Ishikawa (cell line): ENCODE data around the gene ACTL7A.

Experiments
- CEBPB ChIP-seq: IDR thresholded peaks from 2 replicates; pipeline ENCODE4 v1.6.1; 2012
- CREB1 ChIP-seq: IDR thresholded peaks from 2 replicates; pipeline ENCODE4 v1.6.1; 2012; ENCODE audit warnings: low read depth
- EGR1 ChIP-seq: IDR thresholded peaks from 2 replicates; pipeline ENCODE4 v1.6.1; 2012
- EP300 ChIP-seq: IDR thresholded peaks from 2 replicates; pipeline ENCODE4 v1.6.1; 2012; ENCODE audit warnings: borderline replicate concordance
- FOXM1 ChIP-seq: IDR thresholded peaks from 2 replicates; pipeline ENCODE4 v1.6.1; 2012; ENCODE audit warnings: low read depth, borderline replicate concordance
- MAX ChIP-seq: IDR thresholded peaks from 2 replicates; pipeline ENCODE4 v1.6.1; 2012
- NFIC ChIP-seq: IDR thresholded peaks from 2 replicates; pipeline ENCODE4 v1.6.1; 2012
- RAD21 ChIP-seq: IDR thresholded peaks from 2 replicates; pipeline ENCODE4 v1.6.1; 2012; ENCODE audit warnings: low read depth
- REST ChIP-seq: IDR thresholded peaks from 2 replicates; pipeline ENCODE4 v1.6.1; 2012; ENCODE audit warnings: low read depth, mild to moderate bottlenecking
- TAF1 ChIP-seq: IDR thresholded peaks from 2 replicates; pipeline ENCODE4 v1.6.1; 2012; ENCODE audit warnings: low read depth, mild to moderate bottlenecking
- TCF12 ChIP-seq: IDR thresholded peaks from 2 replicates; pipeline ENCODE4 v1.6.1; 2012; ENCODE audit warnings: low read depth
- TEAD4 ChIP-seq: IDR thresholded peaks from 2 replicates; pipeline ENCODE4 v1.6.1; 2012
- USF1 ChIP-seq: IDR thresholded peaks from 2 replicates; pipeline ENCODE4 v1.6.1; 2012
- YY1 ChIP-seq: IDR thresholded peaks from 2 replicates; pipeline ENCODE4 v1.6.1; 2012; ENCODE audit warnings: low read depth
- ZBTB7A ChIP-seq: IDR thresholded peaks from 2 replicates; pipeline ENCODE4 v1.6.1; 2012; ENCODE audit warnings: low read depth

ACTL7A gene

GRCh38 chr9:108830272-108830671, 31.8 kb upstream of the ACTL7A start:
- TF ChIP-seq TAF1 (no peak), EP300 (no peak), TCF12 (no peak), NFIC (no peak), ZBTB7A (no peak), USF1 (no peak), MAX (no peak), CREB1 (no peak), TEAD4 (no peak), YY1 (no peak), REST (no peak), RAD21 (no peak), CEBPB (no peak), EGR1 (no peak), FOXM1 (no peak)

- TF ChIP-seq RAD21 (no peak), MAX (no peak), USF1 (no peak), REST (no peak), TEAD4 (no peak), EP300 (no peak), NFIC (no peak)
These were observed 30.4 kb upstream of the ACTL7A start for GRCh38 chr9:108831496-108832178.

GRCh38 chr9:108832179-108832500, 29.9 kb upstream of the ACTL7A start:
- TF ChIP-seq CREB1 (no peak), YY1 (no peak), RAD21 (no peak), MAX (no peak), TAF1 (no peak), TCF12 (no peak), TEAD4 (no peak), EGR1 (no peak), NFIC (no peak)

- TF ChIP-seq MAX (no peak), EP300 (no peak), CEBPB (no peak), YY1 (no peak), ZBTB7A (no peak), TCF12 (no peak), TAF1 (no peak), NFIC (no peak), USF1 (no peak), FOXM1 (no peak)
These were observed 27.0 kb upstream of the ACTL7A start for GRCh38 chr9:108834959-108835665.

- no peak for TF ChIP-seq TEAD4
- no peak for TF ChIP-seq TCF12
- no peak for TF ChIP-seq RAD21
- TF ChIP-seq CREB1: no peak
- no peak for TF ChIP-seq NFIC
- no peak for TF ChIP-seq FOXM1
- TF ChIP-seq EGR1: no peak
- no peak for TF ChIP-seq CEBPB
- no peak for TF ChIP-seq TAF1
- no peak for TF ChIP-seq MAX
- TF ChIP-seq YY1: no peak
- TF ChIP-seq REST: no peak
- no peak for TF ChIP-seq ZBTB7A
- no peak for TF ChIP-seq EP300
- TF ChIP-seq USF1: no peak
These were observed 26.2 kb upstream of the ACTL7A start for GRCh38 chr9:108835831-108836230.
